Effector memory CD8-positive, alpha-beta T cell (primary cell): ENCODE data around the gene PNKD.

Experiments used
- ATAC-seq: fragments of 150-1000 bp; cut with Tn5 transposase; replicated peaks from 2 replicates; pipeline ENCODE4 v1.10.0; 2021; ENCODE audit warnings: mild to moderate bottlenecking, moderate library complexity
- DNase-seq, 3 experiments: peaks; one replicate each; pipeline ENCODE4 v3.0.0; 2021
- H3K27ac Mint-ChIP-seq, 2 donors: one replicate each; pipeline ENCODE4 v1.8.0; 2022; ENCODE audit warnings: mild to moderate bottlenecking in 2 of 2, mixed read lengths in 2 of 2, moderate library complexity in 2 of 2
- H3K27me3 Mint-ChIP-seq, 2 donors: one replicate each; pipeline ENCODE4 v1.8.0; 2022; ENCODE audit warnings: mixed read lengths in 2 of 2
- H3K36me3 Mint-ChIP-seq: one replicate; pipeline ENCODE4 v1.8.0; 2022; ENCODE audit warnings: mild to moderate bottlenecking, moderate library complexity, mixed read lengths; ENCODE audit not compliant: insufficient read depth
- H3K4me1 Mint-ChIP-seq, 2 donors: one replicate each; pipeline ENCODE4 v1.8.0; 2022; ENCODE audit warnings: low read depth in 2 of 2, mixed read lengths in 2 of 2
- H3K4me3 Mint-ChIP-seq, 2 donors: one replicate each; pipeline ENCODE4 v1.8.0; 2022; ENCODE audit warnings: mild to moderate bottlenecking in 2 of 2, mixed read lengths in 2 of 2, moderate library complexity in 2 of 2
- H3K9me3 Mint-ChIP-seq, 2 donors: one replicate each; pipeline ENCODE4 v1.8.0; 2022; ENCODE audit warnings: mixed read lengths in 2 of 2

PNKD gene

GRCh38 chr2:218367415-218368149 is 97.3 kb downstream of the PNKD start:
- Mint-ChIP-seq H3K27ac (peak overlapping the region; percentile 82 to 87), H3K27me3 (no peaks in the 10 kb centered on the region), H3K4me3 (peak overlapping the region; percentile 69 to 81), H3K36me3 (peaks cover 13% of the 10 kb centered on the region), H3K9me3 (no peaks in the 10 kb centered on the region), H3K4me1 (peaks cover 5 to 6% of the 10 kb centered on the region in 2 donors)
- ATAC-seq (peak; percentile 87), DNase-seq (peak; percentile 60 to 66 (median 60))

DNA sequence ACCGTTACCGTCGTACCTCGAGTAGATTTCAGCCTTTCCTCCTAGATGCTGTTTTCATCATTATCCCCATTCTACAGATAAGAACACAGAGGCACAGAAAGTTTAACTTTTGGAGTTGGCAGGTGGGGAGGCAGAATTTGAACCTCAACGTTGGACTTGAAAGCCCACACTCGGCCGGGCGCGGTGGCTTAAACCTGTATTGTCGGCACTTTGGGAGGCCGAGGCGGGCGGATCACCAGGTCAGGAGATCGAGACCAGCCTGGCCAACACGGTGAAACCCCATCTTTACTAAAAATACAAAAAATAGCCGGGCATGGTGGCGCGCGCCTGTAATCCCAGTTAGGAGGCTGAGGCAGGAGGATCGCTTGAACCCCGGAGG is 97.8 kb downstream of the PNKD start:
- no peaks in the 10 kb centered on the region for H3K9me3 Mint-ChIP-seq
- peak overlapping the region; percentile 82 to 87 for H3K27ac Mint-ChIP-seq
- no peaks in the 10 kb centered on the region for H3K27me3 Mint-ChIP-seq

DNA sequence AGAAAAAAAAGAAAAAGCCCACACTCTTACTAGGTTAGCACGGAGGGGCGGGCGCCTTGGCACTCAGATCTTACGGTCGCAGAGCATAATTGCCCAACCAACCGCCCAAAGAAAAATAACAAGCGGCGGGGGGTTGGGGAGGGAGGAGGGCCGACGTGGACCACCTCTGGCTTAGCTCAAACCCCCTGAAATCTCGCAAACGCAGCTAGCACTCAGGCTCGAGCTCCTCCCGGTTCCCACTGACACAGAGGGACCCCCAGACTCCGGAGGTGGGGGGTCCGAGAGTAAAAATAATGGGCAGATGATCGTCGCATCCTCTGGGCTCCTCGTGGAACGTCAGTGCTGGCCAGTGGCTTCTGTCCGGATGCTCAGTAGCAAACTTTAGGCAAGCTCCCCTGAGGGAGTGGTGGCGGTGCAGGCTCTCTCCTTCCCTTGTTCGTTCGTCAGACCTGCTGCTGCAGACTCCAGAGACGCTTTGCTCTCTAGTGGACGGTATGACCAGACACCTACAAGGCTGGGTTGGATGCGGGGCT is 98.4 kb downstream of the PNKD start:
- H3K4me3 Mint-ChIP-seq = peak overlapping the region; percentile 69 to 81
- no peak for DNase-seq

More for the DNA sequence above, 97.8 kb downstream of the PNKD start:
- peaks cover 15% of the 10 kb centered on the region for H3K36me3 Mint-ChIP-seq
- peaks cover 5 to 6% of the 10 kb centered on the region in 2 donors for H3K4me1 Mint-ChIP-seq
- DNase-seq (no peak), ATAC-seq (no peak)
- H3K4me3 Mint-ChIP-seq = peak overlapping the region; percentile 69 to 81

GRCh38 chr2:218369330-218369729 is 99.0 kb downstream of the PNKD start:
- no peaks in the 10 kb centered on the region for H3K9me3 Mint-ChIP-seq
- peak overlapping the region in 1 of 2 donors; percentile 69 for H3K4me3 Mint-ChIP-seq
- H3K27me3 Mint-ChIP-seq = no peaks in the 10 kb centered on the region
- ATAC-seq (no peak), DNase-seq (no peak)
- H3K4me1 Mint-ChIP-seq = peaks cover 5 to 6% of the 10 kb centered on the region in 2 donors
- H3K27ac Mint-ChIP-seq = peak overlapping the region; percentile 22 to 68
- H3K36me3 Mint-ChIP-seq = peaks cover 15% of the 10 kb centered on the region

More for the DNA sequence above, 98.4 kb downstream of the PNKD start:
- no peaks in the 10 kb centered on the region for H3K9me3 Mint-ChIP-seq
- peak overlapping the region; percentile 82 to 87 for H3K27ac Mint-ChIP-seq
- no peak for ATAC-seq
- peaks cover 5 to 6% of the 10 kb centered on the region in 2 donors for H3K4me1 Mint-ChIP-seq
- H3K27me3 Mint-ChIP-seq = no peaks in the 10 kb centered on the region
- H3K36me3 Mint-ChIP-seq = peaks cover 15% of the 10 kb centered on the region

- Mint-ChIP-seq H3K4me3 (no peak overlapping the region), H3K9me3 (no peaks in the 10 kb centered on the region), H3K4me1 (peaks cover 5 to 6% of the 10 kb centered on the region in 2 donors), H3K27ac (peak overlapping the region in 1 of 2 donors; percentile 68), H3K36me3 (peaks cover 15% of the 10 kb centered on the region), H3K27me3 (no peaks in the 10 kb centered on the region)
- no peak for ATAC-seq
- no peak for DNase-seq
Observed at GRCh38 chr2:218370410-218371063, 100.2 kb downstream of the PNKD start.

DNA sequence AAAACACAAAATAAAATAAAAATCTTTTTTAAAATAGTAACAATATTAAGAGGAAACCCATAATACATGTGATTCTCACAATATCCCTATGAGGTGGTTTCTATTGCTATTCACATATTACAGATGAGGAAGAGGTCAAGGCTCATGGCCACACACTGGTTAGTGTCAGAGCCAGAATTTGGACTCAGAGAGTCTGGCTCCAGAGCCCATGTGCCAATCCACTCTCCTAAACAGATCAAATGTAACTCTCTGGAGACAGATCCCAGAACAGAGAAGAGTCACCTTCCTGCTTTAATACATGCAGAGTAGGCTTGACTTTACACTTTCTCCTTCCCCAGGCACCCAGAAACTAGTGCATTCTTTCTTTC is 101.6 kb downstream of the PNKD start:
- H3K27ac Mint-ChIP-seq = peak overlapping the region in 1 of 2 donors; percentile 36
- H3K4me3 Mint-ChIP-seq = no peak overlapping the region
- no peak for DNase-seq
- H3K36me3 Mint-ChIP-seq = peaks cover 15% of the 10 kb centered on the region
- H3K4me1 Mint-ChIP-seq = peaks cover 5% of the 10 kb centered on the region in 2 donors
- no peaks in the 10 kb centered on the region for H3K9me3 Mint-ChIP-seq
- no peak for ATAC-seq
- no peaks in the 10 kb centered on the region for H3K27me3 Mint-ChIP-seq

GRCh38 chr2:218374795-218375194 is 104.5 kb downstream of the PNKD start:
- Mint-ChIP-seq H3K9me3 (no peaks in the 10 kb centered on the region), H3K27me3 (no peaks in the 10 kb centered on the region), H3K36me3 (peaks cover 4% of the 10 kb centered on the region), H3K27ac (no peak overlapping the region), H3K4me1 (no peaks in the 10 kb centered on the region), H3K4me3 (no peak overlapping the region)
- DNase-seq (no peak), ATAC-seq (no peak)

GRCh38 chr2:218375212-218375611 is 104.9 kb downstream of the PNKD start:
- Mint-ChIP-seq H3K4me3 (no peak overlapping the region), H3K36me3 (peaks cover 4% of the 10 kb centered on the region), H3K4me1 (no peaks in the 10 kb centered on the region), H3K27me3 (no peaks in the 10 kb centered on the region), H3K27ac (no peak overlapping the region), H3K9me3 (no peaks in the 10 kb centered on the region)
- DNase-seq (no peak), ATAC-seq (no peak)

DNA sequence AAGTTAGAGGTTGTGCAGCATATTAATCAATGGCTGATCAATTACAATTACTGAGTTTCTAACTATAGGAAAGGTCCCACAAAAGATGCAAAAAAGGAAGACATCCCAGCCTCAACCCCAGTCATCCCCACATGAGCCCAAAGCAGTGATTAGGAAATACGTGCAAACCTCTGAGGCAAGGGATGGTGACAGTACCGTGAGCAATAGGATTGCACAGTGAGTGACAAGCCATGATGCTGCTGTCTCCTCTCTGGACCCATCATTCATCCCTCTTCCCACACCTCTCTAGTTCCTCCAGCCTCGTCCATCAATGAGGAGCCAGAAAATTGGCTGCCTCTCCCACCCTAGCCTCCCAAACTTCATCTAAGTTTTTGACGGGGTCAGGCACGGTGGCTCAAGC is 107.7 kb downstream of the PNKD start:
- Mint-ChIP-seq H3K36me3 (peaks cover 2% of the 10 kb centered on the region), H3K4me1 (peaks cover 5 to 7% of the 10 kb centered on the region in 2 donors), H3K27me3 (no peaks in the 10 kb centered on the region), H3K4me3 (no peak overlapping the region), H3K27ac (no peak overlapping the region), H3K9me3 (no peaks in the 10 kb centered on the region)
- ATAC-seq (no peak), DNase-seq (no peak)

GRCh38 chr2:218381916-218382366 is 111.6 kb downstream of the PNKD start, which contains the start of gene SLC11A1:
SLC11A1 (plus strand) TSS chr2:218382273; CDS start chr2:218382369, 96 bp downstream.
- peaks cover 5 to 7% of the 10 kb centered on the region in 2 donors for H3K4me1 Mint-ChIP-seq
- DNase-seq (no peak), ATAC-seq (peak; percentile 22)
- no peaks in the 10 kb centered on the region for H3K9me3 Mint-ChIP-seq
- H3K27ac Mint-ChIP-seq = peak within 1 kb of the TSS in 1 of 2 donors; percentile 17
- peaks cover 2% of the 10 kb centered on the region for H3K36me3 Mint-ChIP-seq
- H3K4me3 Mint-ChIP-seq = no peak within 1 kb of the TSS
- H3K27me3 Mint-ChIP-seq = peaks cover 2 to 5% of the 10 kb centered on the region in 2 donors

GRCh38 chr2:218382785-218383184 is 112.5 kb downstream of the PNKD start:
- Mint-ChIP-seq H3K9me3 (no peaks in the 10 kb centered on the region), H3K4me1 (peaks cover 7 to 12% of the 10 kb centered on the region in 2 donors), H3K27ac (peak overlapping the region in 1 of 2 donors; percentile 17), H3K27me3 (peaks cover 6 to 12% of the 10 kb centered on the region in 2 donors), H3K4me3 (no peak overlapping the region), H3K36me3 (peaks cover 2% of the 10 kb centered on the region)
- ATAC-seq (no peak), DNase-seq (no peak)

- Mint-ChIP-seq H3K27ac (no peak overlapping the region), H3K9me3 (no peaks in the 10 kb centered on the region), H3K4me1 (peaks cover 7 to 12% of the 10 kb centered on the region in 2 donors), H3K4me3 (no peak overlapping the region), H3K27me3 (peaks cover 6 to 12% of the 10 kb centered on the region in 2 donors), H3K36me3 (peaks cover 2% of the 10 kb centered on the region)
- DNase-seq (no peak), ATAC-seq (no peak)
Observed at GRCh38 chr2:218383892-218384519, 113.7 kb downstream of the PNKD start.

DNA sequence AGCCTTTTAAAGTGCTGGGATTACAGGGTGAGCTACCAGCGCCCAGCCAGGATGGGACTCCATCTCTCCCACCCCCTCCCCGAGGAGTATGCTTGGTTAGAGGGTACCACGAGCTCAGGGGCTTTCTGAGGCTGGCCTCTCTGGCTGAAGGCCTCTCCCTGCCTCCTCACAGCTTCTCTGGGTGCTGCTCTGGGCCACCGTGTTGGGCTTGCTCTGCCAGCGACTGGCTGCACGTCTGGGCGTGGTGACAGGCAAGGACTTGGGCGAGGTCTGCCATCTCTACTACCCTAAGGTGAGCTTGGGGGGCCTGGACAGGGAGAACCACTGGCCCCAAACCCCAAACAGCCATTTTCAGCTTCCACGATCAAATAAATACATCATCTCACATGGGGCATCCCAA is 114.7 kb downstream of the PNKD start:
- Mint-ChIP-seq H3K27me3 (peaks cover 6 to 12% of the 10 kb centered on the region in 2 donors), H3K27ac (no peak overlapping the region), H3K4me3 (no peak overlapping the region), H3K9me3 (no peaks in the 10 kb centered on the region), H3K36me3 (peaks cover 2% of the 10 kb centered on the region), H3K4me1 (peaks cover 7 to 12% of the 10 kb centered on the region in 2 donors)
- ATAC-seq (no peak), DNase-seq (no peak)
